ENCODE data around the gene SAP25.

DNA sequence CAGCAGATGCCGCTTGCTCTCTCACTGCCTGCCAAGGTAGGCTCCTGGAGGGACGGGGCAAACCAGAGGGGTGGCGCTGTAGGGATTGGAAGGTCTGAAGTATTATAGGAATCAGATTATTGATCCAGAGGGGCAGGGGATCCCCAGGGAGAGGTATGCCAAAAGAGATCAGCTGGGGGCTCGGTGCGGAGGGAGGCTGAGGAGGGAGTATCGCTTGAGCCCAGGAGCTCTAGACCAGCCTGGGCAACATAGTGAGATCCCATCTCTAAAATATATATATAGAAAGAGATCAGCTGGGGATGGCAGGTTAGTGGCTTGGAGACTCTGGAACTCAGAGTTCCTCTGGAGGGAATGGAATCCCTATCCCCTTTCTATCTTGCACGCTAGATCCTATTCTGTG, 21.5 kb upstream of the SAP25 start:
- TF ChIP-seq, protein P1, sequence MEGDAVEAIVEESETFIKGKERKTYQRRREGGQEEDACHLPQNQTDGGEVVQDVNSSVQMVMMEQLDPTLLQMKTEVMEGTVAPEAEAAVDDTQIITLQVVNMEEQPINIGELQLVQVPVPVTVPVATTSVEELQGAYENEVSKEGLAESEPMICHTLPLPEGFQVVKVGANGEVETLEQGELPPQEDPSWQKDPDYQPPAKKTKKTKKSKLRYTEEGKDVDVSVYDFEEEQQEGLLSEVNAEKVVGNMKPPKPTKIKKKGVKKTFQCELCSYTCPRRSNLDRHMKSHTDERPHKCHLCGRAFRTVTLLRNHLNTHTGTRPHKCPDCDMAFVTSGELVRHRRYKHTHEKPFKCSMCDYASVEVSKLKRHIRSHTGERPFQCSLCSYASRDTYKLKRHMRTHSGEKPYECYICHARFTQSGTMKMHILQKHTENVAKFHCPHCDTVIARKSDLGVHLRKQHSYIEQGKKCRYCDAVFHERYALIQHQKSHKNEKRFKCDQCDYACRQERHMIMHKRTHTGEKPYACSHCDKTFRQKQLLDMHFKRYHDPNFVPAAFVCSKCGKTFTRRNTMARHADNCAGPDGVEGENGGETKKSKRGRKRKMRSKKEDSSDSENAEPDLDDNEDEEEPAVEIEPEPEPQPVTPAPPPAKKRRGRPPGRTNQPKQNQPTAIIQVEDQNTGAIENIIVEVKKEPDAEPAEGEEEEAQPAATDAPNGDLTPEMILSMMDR (IDR thresholded peaks at IDR 0.05; ENCODE audit: low read depth, low read length, missing input control): no peak
- TF ChIP-seq GABPA (IDR thresholded peaks at IDR 0.05 in 1 of 2, conservative IDR thresholded peaks at IDR 0.05 in 1 of 2) (no peak), JUND (IDR thresholded peaks at IDR 0.05) (no peak), TAF1 (conservative IDR thresholded peaks at IDR 0.05) (no peak), YY1 (IDR thresholded peaks at IDR 0.05) (no peak), SP1 (IDR thresholded peaks at IDR 0.05) (no peak), RXRA (IDR thresholded peaks at IDR 0.05) (no peak), ATF3 (IDR thresholded peaks at IDR 0.05) (no peak), EGR1 (IDR thresholded peaks at IDR 0.05; ENCODE audit: low read depth in 2 of 2) (no peak)
- TF ChIP-seq, protein P2, sequence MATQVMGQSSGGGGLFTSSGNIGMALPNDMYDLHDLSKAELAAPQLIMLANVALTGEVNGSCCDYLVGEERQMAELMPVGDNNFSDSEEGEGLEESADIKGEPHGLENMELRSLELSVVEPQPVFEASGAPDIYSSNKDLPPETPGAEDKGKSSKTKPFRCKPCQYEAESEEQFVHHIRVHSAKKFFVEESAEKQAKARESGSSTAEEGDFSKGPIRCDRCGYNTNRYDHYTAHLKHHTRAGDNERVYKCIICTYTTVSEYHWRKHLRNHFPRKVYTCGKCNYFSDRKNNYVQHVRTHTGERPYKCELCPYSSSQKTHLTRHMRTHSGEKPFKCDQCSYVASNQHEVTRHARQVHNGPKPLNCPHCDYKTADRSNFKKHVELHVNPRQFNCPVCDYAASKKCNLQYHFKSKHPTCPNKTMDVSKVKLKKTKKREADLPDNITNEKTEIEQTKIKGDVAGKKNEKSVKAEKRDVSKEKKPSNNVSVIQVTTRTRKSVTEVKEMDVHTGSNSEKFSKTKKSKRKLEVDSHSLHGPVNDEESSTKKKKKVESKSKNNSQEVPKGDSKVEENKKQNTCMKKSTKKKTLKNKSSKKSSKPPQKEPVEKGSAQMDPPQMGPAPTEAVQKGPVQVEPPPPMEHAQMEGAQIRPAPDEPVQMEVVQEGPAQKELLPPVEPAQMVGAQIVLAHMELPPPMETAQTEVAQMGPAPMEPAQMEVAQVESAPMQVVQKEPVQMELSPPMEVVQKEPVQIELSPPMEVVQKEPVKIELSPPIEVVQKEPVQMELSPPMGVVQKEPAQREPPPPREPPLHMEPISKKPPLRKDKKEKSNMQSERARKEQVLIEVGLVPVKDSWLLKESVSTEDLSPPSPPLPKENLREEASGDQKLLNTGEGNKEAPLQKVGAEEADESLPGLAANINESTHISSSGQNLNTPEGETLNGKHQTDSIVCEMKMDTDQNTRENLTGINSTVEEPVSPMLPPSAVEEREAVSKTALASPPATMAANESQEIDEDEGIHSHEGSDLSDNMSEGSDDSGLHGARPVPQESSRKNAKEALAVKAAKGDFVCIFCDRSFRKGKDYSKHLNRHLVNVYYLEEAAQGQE (IDR thresholded peaks at IDR 0.05): no peak
- TF ChIP-seq, protein P3, sequence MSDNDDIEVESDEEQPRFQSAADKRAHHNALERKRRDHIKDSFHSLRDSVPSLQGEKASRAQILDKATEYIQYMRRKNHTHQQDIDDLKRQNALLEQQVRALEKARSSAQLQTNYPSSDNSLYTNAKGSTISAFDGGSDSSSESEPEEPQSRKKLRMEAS (IDR thresholded peaks at IDR 0.05): no peak
